Effector memory CD8-positive, alpha-beta T cell (primary cell): ENCODE results near the gene MUC2.

Experiments
- ATAC-seq: fragments of 150-1000 bp; cut with Tn5 transposase; replicated peaks from 2 replicates; pipeline ENCODE4 v1.10.0; 2021; ENCODE audit warnings: mild to moderate bottlenecking, moderate library complexity
- DNase-seq, 3 experiments: peaks; one replicate each; pipeline ENCODE4 v3.0.0; 2021
- H3K27ac Mint-ChIP-seq, 2 donors: one replicate each; pipeline ENCODE4 v1.8.0; 2022; ENCODE audit warnings: mild to moderate bottlenecking in 2 of 2, mixed read lengths in 2 of 2, moderate library complexity in 2 of 2
- H3K27me3 Mint-ChIP-seq, 2 donors: one replicate each; pipeline ENCODE4 v1.8.0; 2022; ENCODE audit warnings: mixed read lengths in 2 of 2
- H3K36me3 Mint-ChIP-seq: one replicate; pipeline ENCODE4 v1.8.0; 2022; ENCODE audit warnings: mild to moderate bottlenecking, moderate library complexity, mixed read lengths; ENCODE audit not compliant: insufficient read depth
- H3K4me1 Mint-ChIP-seq, 2 donors: one replicate each; pipeline ENCODE4 v1.8.0; 2022; ENCODE audit warnings: low read depth in 2 of 2, mixed read lengths in 2 of 2
- H3K4me3 Mint-ChIP-seq, 2 donors: one replicate each; pipeline ENCODE4 v1.8.0; 2022; ENCODE audit warnings: mild to moderate bottlenecking in 2 of 2, mixed read lengths in 2 of 2, moderate library complexity in 2 of 2
- H3K9me3 Mint-ChIP-seq, 2 donors: one replicate each; pipeline ENCODE4 v1.8.0; 2022; ENCODE audit warnings: mixed read lengths in 2 of 2
- total RNA-seq, 9 experiments: gene quantifications; one replicate each; lab custom pipeline; 2026; lab: John Stamatoyannopoulos, UW

The MUC2 gene
- total RNA-seq, result 0 to 0.19 (median 0) reads per million in 9 experiments

DNA sequence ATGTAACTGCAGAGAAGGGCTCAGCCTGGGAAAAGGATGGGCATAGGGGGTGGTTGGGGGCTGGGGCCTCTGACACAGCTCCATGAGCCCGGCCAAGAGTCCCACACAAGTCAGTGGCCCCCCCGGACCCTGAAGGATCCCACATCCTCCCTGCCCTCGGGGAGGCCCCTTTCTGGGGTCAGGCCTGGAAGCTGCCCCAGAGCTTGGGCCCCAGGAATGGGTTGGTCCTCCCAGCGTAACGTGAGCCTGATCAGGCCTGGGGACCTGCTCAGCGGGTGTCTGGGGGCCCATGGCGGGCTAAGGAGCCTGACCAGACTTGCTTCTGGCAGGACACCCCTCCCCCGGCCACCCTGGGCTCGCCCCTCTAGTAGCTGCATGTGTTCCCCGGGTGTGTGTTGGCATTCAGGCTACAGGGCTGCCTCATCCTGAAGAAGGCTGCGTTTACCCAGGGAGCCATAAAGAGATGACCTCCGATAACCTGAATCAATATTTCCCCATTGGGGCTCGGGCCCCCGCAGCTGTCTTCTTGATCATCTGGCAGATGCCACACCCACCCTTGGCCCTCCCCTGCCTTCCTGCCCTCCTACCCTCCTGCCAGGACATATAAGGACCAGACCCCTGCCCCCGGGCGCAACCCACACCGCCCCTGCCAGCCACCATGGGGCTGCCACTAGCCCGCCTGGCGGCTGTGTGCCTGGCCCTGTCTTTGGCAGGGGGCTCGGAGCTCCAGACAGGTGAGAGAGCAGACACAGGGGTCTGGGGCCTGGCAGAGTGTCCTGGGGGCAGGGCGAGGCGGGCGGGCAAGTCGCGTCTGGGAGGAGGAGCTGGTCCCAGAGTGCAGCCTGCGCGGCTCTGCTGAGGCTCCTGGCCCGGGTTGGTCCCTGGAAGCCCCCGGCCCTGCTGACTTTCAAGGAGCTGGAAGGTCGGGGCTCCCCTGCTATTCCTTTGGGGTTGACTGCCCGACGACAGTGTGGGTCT lies at the start of gene MUC2:
Gene MUC2, plus strand, starts transcription at position 631 of the 978 bp plus-strand sequence.
- no peak within 1 kb of the TSS for H3K4me3 Mint-ChIP-seq
- no peaks in the 10 kb centered on the region for H3K9me3 Mint-ChIP-seq
- no peak for ATAC-seq
- no peaks in the 10 kb centered on the region for H3K36me3 Mint-ChIP-seq
- DNase-seq, result no peak
- H3K27ac Mint-ChIP-seq, result no peak within 1 kb of the TSS
- peaks cover 0 to 2% of the 10 kb centered on the region in 2 donors for H3K4me1 Mint-ChIP-seq
- peaks cover 7 to 39% of the 10 kb centered on the region in 2 donors for H3K27me3 Mint-ChIP-seq

GRCh38 chr11:1025410-1026162 lies 49.1 kb upstream of the MUC2 start:
- no peak for DNase-seq
- H3K9me3 Mint-ChIP-seq, result no peaks in the 10 kb centered on the region
- H3K4me1 Mint-ChIP-seq, result peaks cover 0 to 2% of the 10 kb centered on the region in 2 donors
- H3K27ac Mint-ChIP-seq, result no peak overlapping the region
- H3K4me3 Mint-ChIP-seq, result no peak overlapping the region
- no peak for ATAC-seq
- no peaks in the 10 kb centered on the region for H3K27me3 Mint-ChIP-seq
- H3K36me3 Mint-ChIP-seq, result peaks cover 10% of the 10 kb centered on the region

DNA sequence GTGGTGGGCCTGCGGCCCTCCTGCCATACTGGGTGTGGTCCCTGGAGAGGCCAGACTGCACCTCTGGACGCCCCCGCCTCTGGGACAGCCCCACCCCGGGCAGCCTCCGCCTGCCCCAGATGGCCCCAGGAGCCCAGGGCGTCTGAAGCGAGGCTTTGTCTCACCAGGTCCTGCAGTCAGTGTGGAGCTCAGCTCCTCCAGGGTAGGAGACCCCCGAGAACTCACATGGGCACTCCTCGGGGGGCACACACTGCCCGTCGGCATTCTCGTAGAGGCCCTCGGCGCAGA lies 48.6 kb upstream of the MUC2 start:
- H3K4me1 Mint-ChIP-seq, result peaks cover 0 to 2% of the 10 kb centered on the region in 2 donors
- no peak overlapping the region for H3K4me3 Mint-ChIP-seq
- H3K36me3 Mint-ChIP-seq, result peaks cover 10% of the 10 kb centered on the region
- H3K9me3 Mint-ChIP-seq, result no peaks in the 10 kb centered on the region
- H3K27me3 Mint-ChIP-seq, result no peaks in the 10 kb centered on the region
- no peak overlapping the region for H3K27ac Mint-ChIP-seq
- DNase-seq (no peak), ATAC-seq (no peak)

GRCh38 chr11:1026641-1027482 lies 47.8 kb upstream of the MUC2 start:
- no peak overlapping the region for H3K4me3 Mint-ChIP-seq
- H3K9me3 Mint-ChIP-seq, result peaks cover 0 to under 1% of the 10 kb centered on the region in 2 donors
- peaks cover 10% of the 10 kb centered on the region for H3K36me3 Mint-ChIP-seq
- H3K4me1 Mint-ChIP-seq, result peaks cover 0 to 2% of the 10 kb centered on the region in 2 donors
- ATAC-seq (no peak), DNase-seq (no peak)
- H3K27ac Mint-ChIP-seq, result no peak overlapping the region
- H3K27me3 Mint-ChIP-seq, result no peaks in the 10 kb centered on the region

DNA sequence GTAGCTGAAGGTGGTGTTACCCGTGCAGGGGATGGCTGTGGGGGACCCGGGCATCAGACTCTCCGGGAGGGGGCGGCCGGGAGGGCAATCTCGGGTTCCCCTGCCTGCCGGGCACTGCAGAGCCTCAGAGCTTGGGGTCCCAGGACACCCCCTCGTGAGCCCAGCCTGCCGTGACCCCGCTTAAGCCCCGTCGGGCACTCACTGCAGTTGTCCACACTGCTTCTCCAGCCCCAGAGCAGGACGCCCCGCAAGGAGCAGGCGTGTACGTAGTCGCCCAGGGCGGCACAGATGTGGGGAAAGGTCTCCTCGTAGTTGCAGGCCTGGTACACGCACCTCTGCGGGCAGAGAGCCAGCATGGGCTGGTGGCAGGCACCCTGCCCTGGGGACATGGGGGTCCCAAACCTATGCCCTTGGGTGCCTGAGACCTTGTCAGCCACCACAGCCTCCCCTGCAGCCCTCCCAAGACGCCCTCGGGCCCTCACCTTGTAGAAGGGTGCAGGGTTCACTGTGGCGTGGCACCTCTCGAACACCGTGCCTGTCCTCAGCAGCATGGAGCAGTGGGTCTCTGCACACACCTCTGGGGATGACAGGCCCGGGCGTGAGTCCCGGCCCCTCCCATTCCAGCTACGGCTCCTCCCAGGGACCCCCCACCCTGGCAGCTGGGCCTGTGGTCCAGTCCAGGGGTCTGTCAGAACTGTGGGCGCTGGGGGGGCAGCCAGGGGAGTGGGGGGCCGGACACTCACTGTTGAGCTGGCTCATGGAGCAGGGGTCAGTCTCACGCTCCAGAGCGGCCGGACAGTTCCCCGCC lies 47.0 kb upstream of the MUC2 start:
- no peak for ATAC-seq

GRCh38 chr11:1028291-1028540 lies 46.5 kb upstream of the MUC2 start:
- H3K27me3 Mint-ChIP-seq, result no peaks in the 10 kb centered on the region
- ATAC-seq (no peak), DNase-seq (no peak)
- no peaks in the 10 kb centered on the region for H3K4me1 Mint-ChIP-seq
- peaks cover 6 to 9% of the 10 kb centered on the region in 2 donors for H3K9me3 Mint-ChIP-seq
- peaks cover 10% of the 10 kb centered on the region for H3K36me3 Mint-ChIP-seq
- H3K27ac Mint-ChIP-seq, result peak overlapping the region in 1 of 2 donors; percentile 55
- no peak overlapping the region for H3K4me3 Mint-ChIP-seq

More for the DNA sequence above, 47.0 kb upstream of the MUC2 start:
- Mint-ChIP-seq H3K27ac (no peak overlapping the region), H3K4me1 (peaks cover 0 to 2% of the 10 kb centered on the region in 2 donors), H3K4me3 (no peak overlapping the region), H3K27me3 (no peaks in the 10 kb centered on the region), H3K36me3 (peaks cover 10% of the 10 kb centered on the region), H3K9me3 (peaks cover 6 to 9% of the 10 kb centered on the region in 2 donors)
- DNase-seq, result no peak

DNA sequence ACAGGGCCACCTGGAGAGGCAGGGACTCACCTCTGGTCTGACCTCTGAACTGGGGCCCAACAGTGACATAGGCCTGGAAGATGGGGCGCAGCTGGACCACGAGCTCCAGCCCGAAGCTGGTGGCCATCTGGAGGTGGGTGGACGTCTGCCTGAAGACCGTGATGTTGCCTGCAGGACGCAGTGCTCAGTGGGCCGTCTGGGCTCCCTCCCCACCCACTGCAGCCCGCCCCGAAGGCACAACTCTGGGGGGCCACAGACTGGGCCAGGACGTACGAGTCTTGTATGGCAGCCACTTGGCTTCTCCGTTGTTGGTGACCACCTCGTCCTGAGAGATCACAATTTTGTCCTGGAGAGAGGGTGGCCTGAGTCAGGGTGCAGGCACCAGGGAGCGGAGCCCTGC lies 46.1 kb upstream of the MUC2 start:
- Mint-ChIP-seq H3K27me3 (no peaks in the 10 kb centered on the region), H3K36me3 (peaks cover 10% of the 10 kb centered on the region), H3K4me1 (no peaks in the 10 kb centered on the region), H3K9me3 (peaks cover 6 to 9% of the 10 kb centered on the region in 2 donors), H3K4me3 (no peak overlapping the region), H3K27ac (peak overlapping the region in 1 of 2 donors; percentile 55)
- DNase-seq (no peak), ATAC-seq (no peak)

DNA sequence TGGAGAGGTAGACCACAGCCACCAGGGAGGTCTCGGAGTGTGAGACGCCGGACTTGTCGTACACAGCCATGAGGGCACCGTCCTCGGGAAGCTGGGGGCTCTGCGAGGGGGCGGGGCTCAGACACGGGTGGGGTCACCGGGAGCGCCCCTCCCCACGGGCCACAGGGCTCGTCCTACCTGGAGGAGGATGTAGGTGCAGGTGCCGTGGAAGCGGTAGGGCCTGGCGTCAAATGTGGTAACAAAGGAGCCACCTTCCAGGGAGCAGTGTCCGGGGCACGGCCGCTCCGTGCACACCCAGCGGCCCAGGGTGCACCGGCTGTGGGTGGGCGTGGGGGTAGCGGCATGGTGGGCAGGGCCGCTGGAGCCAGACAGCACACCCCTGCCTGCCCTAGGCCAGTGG lies 45.6 kb upstream of the MUC2 start:
- peaks cover 6 to 9% of the 10 kb centered on the region in 2 donors for H3K9me3 Mint-ChIP-seq
- H3K27me3 Mint-ChIP-seq, result no peaks in the 10 kb centered on the region
- DNase-seq, result no peak
- no peak overlapping the region for H3K27ac Mint-ChIP-seq
- no peak for ATAC-seq
- H3K36me3 Mint-ChIP-seq, result peaks cover 10% of the 10 kb centered on the region
- H3K4me1 Mint-ChIP-seq, result no peaks in the 10 kb centered on the region
- no peak overlapping the region for H3K4me3 Mint-ChIP-seq

DNA sequence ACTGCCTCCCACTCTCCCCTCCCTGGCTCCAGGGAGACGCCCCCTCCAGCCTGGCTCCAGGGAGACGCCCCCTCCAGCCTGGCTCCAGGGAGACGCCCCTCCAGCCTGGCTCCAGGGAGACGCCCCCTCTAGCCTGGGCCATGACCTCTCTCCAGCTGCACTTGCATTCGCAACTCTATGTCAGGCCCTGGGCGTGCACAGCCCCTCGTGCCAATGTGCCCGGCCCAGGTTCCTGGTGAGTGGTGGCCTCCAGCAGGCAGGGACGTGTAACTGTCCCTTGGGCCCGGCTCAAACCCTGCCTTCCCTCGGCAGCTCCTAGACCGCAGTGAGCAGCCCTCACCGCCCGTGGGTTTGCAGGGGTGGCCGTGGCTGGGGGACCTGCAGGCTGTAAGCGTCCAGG lies 45.0 kb upstream of the MUC2 start:
- Mint-ChIP-seq H3K27me3 (no peaks in the 10 kb centered on the region), H3K4me3 (no peak overlapping the region), H3K9me3 (peaks cover 6 to 9% of the 10 kb centered on the region in 2 donors), H3K36me3 (peaks cover 10% of the 10 kb centered on the region), H3K27ac (no peak overlapping the region), H3K4me1 (no peaks in the 10 kb centered on the region)
- ATAC-seq (no peak), DNase-seq (no peak)

DNA sequence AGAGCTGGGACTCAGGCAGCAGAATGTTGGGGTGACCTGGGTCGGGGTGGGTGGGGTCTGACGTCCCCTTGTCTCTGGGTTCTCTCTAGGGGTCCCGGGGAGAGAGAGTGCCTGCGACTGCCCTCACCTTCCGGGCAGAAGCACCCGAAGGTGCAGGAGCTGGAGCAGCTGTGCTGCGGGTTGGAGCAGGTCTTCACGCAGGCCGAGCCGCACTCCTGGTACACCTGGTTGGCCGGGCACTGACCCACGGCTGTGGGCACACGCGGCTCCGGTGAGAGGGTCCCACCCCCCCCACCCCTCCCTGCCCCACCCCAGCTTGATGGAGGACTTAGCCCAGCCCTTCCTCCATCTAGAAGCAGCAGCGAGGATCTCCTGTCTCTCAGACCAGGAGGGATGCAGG lies 44.6 kb upstream of the MUC2 start:
- Mint-ChIP-seq H3K36me3 (peaks cover 10% of the 10 kb centered on the region), H3K9me3 (peaks cover 6 to 9% of the 10 kb centered on the region in 2 donors), H3K4me1 (no peaks in the 10 kb centered on the region), H3K27ac (no peak overlapping the region), H3K4me3 (no peak overlapping the region), H3K27me3 (no peaks in the 10 kb centered on the region)
- ATAC-seq (no peak), DNase-seq (no peak)

DNA sequence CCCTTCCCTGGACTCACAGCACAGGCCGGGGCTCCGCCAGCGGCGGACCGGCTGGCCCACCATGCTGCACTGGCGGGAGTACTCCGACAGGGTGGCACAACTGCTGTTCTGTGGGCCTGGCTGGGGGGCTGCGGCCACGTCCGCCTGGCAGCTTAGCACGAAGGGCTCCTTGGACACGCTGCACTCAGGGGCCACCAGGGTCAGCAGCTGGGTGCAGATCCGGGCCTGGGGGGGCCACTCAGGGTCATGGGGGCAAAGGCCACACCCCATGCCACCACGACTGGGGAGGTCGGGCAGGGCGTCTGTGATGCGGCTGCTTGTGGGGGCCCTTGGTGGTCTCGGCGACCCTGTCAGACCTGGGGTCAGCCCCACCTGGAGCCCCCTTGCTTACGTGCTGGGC lies 44.1 kb upstream of the MUC2 start:
- DNase-seq (no peak), ATAC-seq (no peak)
- Mint-ChIP-seq H3K27ac (no peak overlapping the region), H3K4me1 (no peaks in the 10 kb centered on the region), H3K27me3 (no peaks in the 10 kb centered on the region), H3K36me3 (peaks cover 10% of the 10 kb centered on the region), H3K9me3 (peaks cover 6 to 9% of the 10 kb centered on the region in 2 donors), H3K4me3 (no peak overlapping the region)

DNA sequence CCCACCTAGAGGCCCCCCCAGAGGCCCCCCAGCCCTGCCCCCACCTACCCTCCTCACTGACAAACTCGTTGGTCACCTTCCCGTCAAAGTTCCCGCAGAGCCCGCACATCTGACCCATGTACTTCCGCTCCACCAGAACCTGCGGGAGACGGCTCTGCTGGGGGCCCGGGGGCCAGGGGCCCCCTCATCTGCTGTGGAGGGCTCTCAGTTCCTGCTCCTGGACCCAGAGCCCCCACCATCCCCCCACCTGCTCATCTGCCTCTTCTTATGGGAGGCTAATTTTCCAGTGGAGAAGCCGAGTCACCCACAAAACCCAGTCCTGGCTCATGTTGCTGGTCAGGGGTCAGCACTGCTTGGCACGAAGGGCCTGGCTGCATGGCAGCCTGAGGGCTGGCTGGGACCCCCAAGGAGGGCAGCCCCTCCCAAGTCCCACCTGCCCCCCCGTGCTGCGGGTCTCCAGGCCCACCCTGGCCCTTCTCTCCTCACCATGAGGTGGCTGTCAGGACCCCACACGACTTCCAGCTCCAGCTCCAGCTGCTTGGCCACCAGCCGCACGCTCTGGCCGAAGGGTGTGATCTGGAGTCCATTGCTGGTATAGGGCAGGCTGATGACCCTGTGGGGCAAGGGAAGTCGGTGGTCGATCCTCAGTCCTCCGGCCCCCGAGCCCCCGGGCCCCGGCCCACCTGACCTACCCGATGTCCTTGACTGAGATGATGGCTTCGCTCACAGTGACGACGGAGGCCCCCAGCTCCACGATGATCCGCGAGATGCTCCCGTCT lies 43.4 kb upstream of the MUC2 start:
- no peaks in the 10 kb centered on the region for H3K27me3 Mint-ChIP-seq
- no peak for DNase-seq
- no peak for ATAC-seq
- H3K4me1 Mint-ChIP-seq, result no peaks in the 10 kb centered on the region
- H3K36me3 Mint-ChIP-seq, result peaks cover 10% of the 10 kb centered on the region
- H3K4me3 Mint-ChIP-seq, result no peak overlapping the region
- peak overlapping the region in 1 of 2 donors; percentile 52 for H3K27ac Mint-ChIP-seq
- H3K9me3 Mint-ChIP-seq, result peaks cover 6 to 9% of the 10 kb centered on the region in 2 donors
